Measurements from ENCODE around the gene MOGAT3. TPM values are rescaled to one million over a fixed set of nuclear protein-coding genes. Genes with fewer than 3 reads are reported as not detected.
A peak's percentile ranks its signal among the peaks of the same experiment; 100 is the strongest.

Gene MOGAT3
- total and polyA plus RNA-seq, 9 of the 15 experiments (the other 6 are each of a cell fraction or from before 2014, with no cell fraction given) = 0.07 to 0.17 (median 0.13) TPM; not detected in 6

GRCh38 chr7:101156866-101157589 is 43.8 kb downstream of the MOGAT3 start (continued):
- TF ChIP-seq MGA (IDR thresholded peaks at IDR 0.05) (peak; percentile 78), ZNF512 (tag; IDR thresholded peaks at IDR 0.05) (no peak), EP400 (IDR thresholded peaks at IDR 0.05) (no peak), NFIC (IDR thresholded peaks at IDR 0.05) (peak; percentile 21; the same call in 1 of the 2 replicates), PTTG1 (tag; IDR thresholded peaks at IDR 0.05; ENCODE audit: low read depth) (no peak), ETS2 (tag; IDR thresholded peaks at IDR 0.05; ENCODE audit: borderline replicate concordance, poor library complexity, severe bottlenecking) (no peak), USF2 (CRISPR knock-in tag; IDR thresholded peaks at IDR 0.05) (no peak), BMI1 (IDR thresholded peaks at IDR 0.05; ENCODE audit: low read length) (no peak), MTA2 (IDR thresholded peaks at IDR 0.05; ENCODE audit: low read depth) (no peak), HNRNPH1 (optimal IDR thresholded peaks at IDR 0.05; ENCODE audit: low read depth, low read length) (no peak), SNIP1 (IDR thresholded peaks at IDR 0.05; ENCODE audit: low read depth) (no peak), GATAD2A (IDR thresholded peaks at IDR 0.05) (no peak), NR4A1 (CRISPR knock-in tag; IDR thresholded peaks at IDR 0.05) (no peak), NR4A1 (tag; IDR thresholded peaks at IDR 0.05) (no peak)

Data from K562 (cell line).